Panc1 (cell line): ENCODE results near the gene ANO8. TPM values are rescaled to one million over a fixed set of nuclear protein-coding genes. Genes with fewer than 3 reads are reported as not detected.

ENCODE experiments used
- ATAC-seq: fragments of 200-7000 bp; cut with Tn5 transposase; 2 replicates; pipeline ENCODE4 v1.9.1; 2020; ENCODE audit warnings: mild to moderate bottlenecking, moderate library complexity
- BruUV-seq: library from RNA; stranded (reverse); fragments of 400-500 nt; replicated peaks from 2 replicates; lab custom pipeline; 2021; lab: Mats Ljungman, UMichigan
- CTCF ChIA-PET: fragments of 300-600 bp; sonication (Branson Sonifier 250); formaldehyde crosslinking; loops from one replicate; lab custom pipeline; 2022; ENCODE audit warnings: antibody characterized with exemption; lab: Charles Lee
- POLR2A ChIA-PET: fragments of 300-600 bp; sonication (Branson Sonifier 250); formaldehyde crosslinking; loops from one replicate; lab custom pipeline; 2022; ENCODE audit warnings: antibody characterized with exemption; lab: Charles Lee
- DNase-seq: peaks from one replicate; pipeline ENCODE4 v3.0.0-alpha.2; 2010; ENCODE audit warnings: low read depth, low spot score
- H3K27ac ChIP-seq: 2 replicates; pipeline ENCODE4 v1.5.1; 2011; ENCODE audit warnings: mild to moderate bottlenecking, low read length, inconsistent platforms
- H3K27me3 ChIP-seq: fragments of 200-500 bp; sonication (Bioruptor generic); 2 replicates; pipeline ENCODE4 v1.6.0; 2014; ENCODE audit warnings: low read length, inconsistent platforms; ENCODE audit not compliant: control insufficient read depth, insufficient read depth
- H3K36me3 ChIP-seq: fragments of 200-500 bp; sonication (Bioruptor generic); 2 replicates; pipeline ENCODE4 v1.5.1; 2014; ENCODE audit warnings: inconsistent platforms, mild to moderate bottlenecking, low read length, moderate library complexity; ENCODE audit not compliant: control insufficient read depth, insufficient read depth
- H3K4me1 ChIP-seq: 2 replicates; pipeline ENCODE4 v1.5.1; 2011; ENCODE audit warnings: inconsistent platforms, mild to moderate bottlenecking, low read length, moderate library complexity; ENCODE audit not compliant: control insufficient read depth, insufficient read depth
- H3K4me3 ChIP-seq, 2 experiments: 2 replicates each; pipeline ENCODE4 v1.5.1; 2011 to 2012; ENCODE audit warnings: low read depth in 2 of 2, low read length in 2 of 2, mild to moderate bottlenecking in 2 of 2, inconsistent platforms in 1 of 2, moderate library complexity in 1 of 2
- H3K9me3 ChIP-seq: fragments of 200-500 bp; sonication (Bioruptor generic); 2 replicates; pipeline ENCODE4 v1.5.1; 2014; ENCODE audit warnings: low read depth, mild to moderate bottlenecking, inconsistent platforms, low read length, moderate library complexity; ENCODE audit not compliant: control insufficient read depth, insufficient read depth
- POLR2AphosphoS5 ChIP-seq: IDR thresholded peaks from 2 replicates; pipeline ENCODE4 v1.6.1; 2012; ENCODE audit warnings: mild to moderate bottlenecking, low read depth, low read length, moderate library complexity
- SIN3A ChIP-seq: IDR thresholded peaks from 2 replicates; pipeline ENCODE4 v1.6.1; 2012; ENCODE audit warnings: low read depth, mild to moderate bottlenecking, low read length, moderate library complexity, borderline replicate concordance; ENCODE audit not compliant: insufficient read depth
- TCF7L2 ChIP-seq: IDR thresholded peaks from 2 replicates; pipeline ENCODE4 v1.6.1; 2011; ENCODE audit warnings: mild to moderate bottlenecking, low read depth, low read length, inconsistent platforms
- in situ Hi-C: cut with HindIII; loops from 2 replicates; pipeline ENCODE4 v1.10.0; 2016; ENCODE audit warnings: low sequenced_read_pairs, low pct_unique_long_range_greater_than_20kb
- intact Hi-C: fragments of 100-400 bp; cut with micrococcal nuclease; formaldehyde crosslinking; loops from one replicate; pipeline ENCODE4 v1.10.0; 2022; ENCODE audit not compliant: unreplicated experiment
- total RNA-seq: library from RNA; stranded (reverse); gene quantifications from one replicate; pipeline ENCODE4 v1.2.1, GENCODE V29; 2021; ENCODE audit not compliant: unreplicated experiment
- TF ChIP-seq, protein P1 (sequence below), 2 experiments: IDR thresholded peaks; 2 replicates each; pipeline ENCODE4 v1.6.1; 2011 to 2012; ENCODE audit warnings: low read depth in 2 of 2, control low read depth in 1 of 2, low read length in 1 of 2, mild to moderate bottlenecking in 1 of 2, moderate library complexity in 1 of 2; ENCODE audit not compliant: insufficient read depth in 1 of 2
- TF ChIP-seq, protein P2 (sequence below): fragments of 450-650 bp; IDR thresholded peaks from 2 replicates; pipeline ENCODE4 v1.5.1; 2017; ENCODE audit warnings: mild to moderate bottlenecking

ANO8 gene
- total RNA-seq, 1 experiment from 2014 or later, result 13.5 TPM

DNA sequence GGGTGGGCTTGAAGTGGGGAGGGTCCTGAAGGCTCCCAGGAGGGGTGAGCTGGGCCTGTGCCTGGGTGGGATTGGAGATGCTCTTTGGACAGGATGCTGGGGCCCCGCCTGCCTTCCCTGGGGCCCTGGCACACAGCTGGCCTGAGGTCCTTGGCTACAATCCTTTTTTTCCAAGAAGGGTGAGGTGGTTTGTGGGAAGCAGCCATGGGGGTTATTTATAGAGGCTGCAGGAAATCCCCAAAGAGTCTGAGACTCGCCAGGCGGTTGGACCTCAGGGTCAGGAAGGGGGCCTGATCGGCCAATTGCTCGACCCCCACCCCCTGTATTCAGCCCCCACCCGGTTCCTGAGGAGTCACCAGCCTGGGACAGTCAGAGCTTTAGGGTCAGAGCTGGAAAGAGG lies 12.7 kb upstream of the ANO8 start:
- no TSS peak for BruUV-seq
- in situ Hi-C loops, result no loop called here
- TF ChIP-seq SIN3A (no peak), POLR2AphosphoS5 (no peak), TCF7L2 (no peak)
- TF ChIP-seq, protein P1, sequence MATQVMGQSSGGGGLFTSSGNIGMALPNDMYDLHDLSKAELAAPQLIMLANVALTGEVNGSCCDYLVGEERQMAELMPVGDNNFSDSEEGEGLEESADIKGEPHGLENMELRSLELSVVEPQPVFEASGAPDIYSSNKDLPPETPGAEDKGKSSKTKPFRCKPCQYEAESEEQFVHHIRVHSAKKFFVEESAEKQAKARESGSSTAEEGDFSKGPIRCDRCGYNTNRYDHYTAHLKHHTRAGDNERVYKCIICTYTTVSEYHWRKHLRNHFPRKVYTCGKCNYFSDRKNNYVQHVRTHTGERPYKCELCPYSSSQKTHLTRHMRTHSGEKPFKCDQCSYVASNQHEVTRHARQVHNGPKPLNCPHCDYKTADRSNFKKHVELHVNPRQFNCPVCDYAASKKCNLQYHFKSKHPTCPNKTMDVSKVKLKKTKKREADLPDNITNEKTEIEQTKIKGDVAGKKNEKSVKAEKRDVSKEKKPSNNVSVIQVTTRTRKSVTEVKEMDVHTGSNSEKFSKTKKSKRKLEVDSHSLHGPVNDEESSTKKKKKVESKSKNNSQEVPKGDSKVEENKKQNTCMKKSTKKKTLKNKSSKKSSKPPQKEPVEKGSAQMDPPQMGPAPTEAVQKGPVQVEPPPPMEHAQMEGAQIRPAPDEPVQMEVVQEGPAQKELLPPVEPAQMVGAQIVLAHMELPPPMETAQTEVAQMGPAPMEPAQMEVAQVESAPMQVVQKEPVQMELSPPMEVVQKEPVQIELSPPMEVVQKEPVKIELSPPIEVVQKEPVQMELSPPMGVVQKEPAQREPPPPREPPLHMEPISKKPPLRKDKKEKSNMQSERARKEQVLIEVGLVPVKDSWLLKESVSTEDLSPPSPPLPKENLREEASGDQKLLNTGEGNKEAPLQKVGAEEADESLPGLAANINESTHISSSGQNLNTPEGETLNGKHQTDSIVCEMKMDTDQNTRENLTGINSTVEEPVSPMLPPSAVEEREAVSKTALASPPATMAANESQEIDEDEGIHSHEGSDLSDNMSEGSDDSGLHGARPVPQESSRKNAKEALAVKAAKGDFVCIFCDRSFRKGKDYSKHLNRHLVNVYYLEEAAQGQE (IDR thresholded peaks at IDR 0.05; ENCODE audit: insufficient read depth in 1 of 2, low read depth in 2 of 2, low read length in 1 of 2), result no peak
- TF ChIP-seq, protein P2, sequence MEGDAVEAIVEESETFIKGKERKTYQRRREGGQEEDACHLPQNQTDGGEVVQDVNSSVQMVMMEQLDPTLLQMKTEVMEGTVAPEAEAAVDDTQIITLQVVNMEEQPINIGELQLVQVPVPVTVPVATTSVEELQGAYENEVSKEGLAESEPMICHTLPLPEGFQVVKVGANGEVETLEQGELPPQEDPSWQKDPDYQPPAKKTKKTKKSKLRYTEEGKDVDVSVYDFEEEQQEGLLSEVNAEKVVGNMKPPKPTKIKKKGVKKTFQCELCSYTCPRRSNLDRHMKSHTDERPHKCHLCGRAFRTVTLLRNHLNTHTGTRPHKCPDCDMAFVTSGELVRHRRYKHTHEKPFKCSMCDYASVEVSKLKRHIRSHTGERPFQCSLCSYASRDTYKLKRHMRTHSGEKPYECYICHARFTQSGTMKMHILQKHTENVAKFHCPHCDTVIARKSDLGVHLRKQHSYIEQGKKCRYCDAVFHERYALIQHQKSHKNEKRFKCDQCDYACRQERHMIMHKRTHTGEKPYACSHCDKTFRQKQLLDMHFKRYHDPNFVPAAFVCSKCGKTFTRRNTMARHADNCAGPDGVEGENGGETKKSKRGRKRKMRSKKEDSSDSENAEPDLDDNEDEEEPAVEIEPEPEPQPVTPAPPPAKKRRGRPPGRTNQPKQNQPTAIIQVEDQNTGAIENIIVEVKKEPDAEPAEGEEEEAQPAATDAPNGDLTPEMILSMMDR, result no peak
- Histone ChIP-seq H3K27me3 (no peaks in the 10 kb centered on the region), H3K4me1 (no peaks in the 10 kb centered on the region), H3K4me3 (no peak overlapping the region), H3K9me3 (no peaks in the 10 kb centered on the region), H3K36me3 (no peaks in the 10 kb centered on the region), H3K27ac (no peak overlapping the region)
- ChIA-PET POLR2A (interaction anchor here (0.5 kb wide), 1 partner anchor 115 kb away, joined by 4 read pairs; no protein-coding TSS in a partner anchor), CTCF (no interaction called here)
- intact Hi-C loops, result no loop called here
- no peak for DNase-seq
- ATAC-seq, result no peak

DNA sequence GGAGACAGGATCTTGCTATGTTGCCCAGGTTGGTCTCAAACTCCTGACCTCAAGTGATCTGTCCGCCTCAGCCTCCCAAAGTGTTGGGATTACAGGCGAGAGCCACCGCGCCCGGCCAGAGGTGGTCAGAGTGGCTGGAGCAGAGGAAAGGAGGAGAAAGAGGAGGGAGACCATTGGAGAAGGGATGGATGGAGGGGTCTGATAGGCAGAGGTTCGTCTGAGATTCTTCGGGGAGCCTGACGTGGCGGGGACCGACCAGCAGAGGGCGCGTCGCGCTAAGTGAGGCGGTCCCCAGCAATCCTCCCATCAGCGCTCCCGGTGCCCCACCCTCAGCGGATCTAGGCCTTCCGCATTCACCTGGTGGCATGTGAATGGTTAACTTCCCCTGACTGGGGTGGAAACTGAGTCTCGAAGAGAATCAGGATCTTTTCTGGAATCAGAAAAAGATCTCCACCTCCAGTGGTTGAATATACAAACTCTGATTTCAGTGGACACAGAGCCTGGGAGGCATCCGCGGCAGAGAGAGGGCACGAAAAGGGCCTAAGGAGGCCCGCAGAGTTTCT lies 11.5 kb upstream of the ANO8 start:
- CTCF ChIA-PET, result interaction anchor here (0.6 kb wide), 1 partner anchor 32 kb away, joined by 4 read pairs; no protein-coding TSS in a partner anchor
- TF ChIP-seq, protein P1 (IDR thresholded peaks at IDR 0.05; ENCODE audit: insufficient read depth in 1 of 2, low read depth in 2 of 2, low read length in 1 of 2), result no peak
- TF ChIP-seq SIN3A, result no peak
- TF ChIP-seq, protein P2, result peak; percentile 91

More for the DNA sequence above, 11.5 kb upstream of the ANO8 start:
- Histone ChIP-seq H3K4me1 (no peaks in the 10 kb centered on the region), H3K4me3 (no peak overlapping the region), H3K36me3 (no peaks in the 10 kb centered on the region), H3K9me3 (no peaks in the 10 kb centered on the region), H3K27me3 (no peaks in the 10 kb centered on the region), H3K27ac (no peak overlapping the region)
- in situ Hi-C loops (no loop called here), intact Hi-C loops (no loop called here)
- no TSS peak for BruUV-seq
- ATAC-seq, result peak; percentile 93
- POLR2A ChIA-PET, result no interaction called here
- no peak for DNase-seq
